Panc1 (cell line): ENCODE measurements around the gene HOMER2. TPM values are rescaled to one million over a fixed set of nuclear protein-coding genes. Genes with fewer than 3 reads are reported as not detected.

Experiments used
- ATAC-seq: fragments of 200-7000 bp; cut with Tn5 transposase; 2 replicates; pipeline ENCODE4 v1.9.1; 2020; ENCODE audit warnings: mild to moderate bottlenecking, moderate library complexity
- BruUV-seq: library from RNA; stranded (reverse); fragments of 400-500 nt; replicated peaks from 2 replicates; lab custom pipeline; 2021; lab: Mats Ljungman, UMichigan
- CTCF ChIA-PET: fragments of 300-600 bp; sonication (Branson Sonifier 250); formaldehyde crosslinking; loops from one replicate; lab custom pipeline; 2022; ENCODE audit warnings: antibody characterized with exemption; lab: Charles Lee
- POLR2A ChIA-PET: fragments of 300-600 bp; sonication (Branson Sonifier 250); formaldehyde crosslinking; loops from one replicate; lab custom pipeline; 2022; ENCODE audit warnings: antibody characterized with exemption; lab: Charles Lee
- DNase-seq: peaks from one replicate; pipeline ENCODE4 v3.0.0-alpha.2; 2010; ENCODE audit warnings: low read depth, low spot score
- H3K27ac ChIP-seq: 2 replicates; pipeline ENCODE4 v1.5.1; 2011; ENCODE audit warnings: mild to moderate bottlenecking, low read length, inconsistent platforms
- H3K27me3 ChIP-seq: fragments of 200-500 bp; sonication (Bioruptor generic); 2 replicates; pipeline ENCODE4 v1.6.0; 2014; ENCODE audit warnings: low read length, inconsistent platforms; ENCODE audit not compliant: control insufficient read depth, insufficient read depth
- H3K36me3 ChIP-seq: fragments of 200-500 bp; sonication (Bioruptor generic); 2 replicates; pipeline ENCODE4 v1.5.1; 2014; ENCODE audit warnings: inconsistent platforms, mild to moderate bottlenecking, low read length, moderate library complexity; ENCODE audit not compliant: control insufficient read depth, insufficient read depth
- H3K4me1 ChIP-seq: 2 replicates; pipeline ENCODE4 v1.5.1; 2011; ENCODE audit warnings: inconsistent platforms, mild to moderate bottlenecking, low read length, moderate library complexity; ENCODE audit not compliant: control insufficient read depth, insufficient read depth
- H3K4me3 ChIP-seq, 2 experiments: 2 replicates each; pipeline ENCODE4 v1.5.1; 2011 to 2012; ENCODE audit warnings: low read depth in 2 of 2, low read length in 2 of 2, mild to moderate bottlenecking in 2 of 2, inconsistent platforms in 1 of 2, moderate library complexity in 1 of 2
- H3K9me3 ChIP-seq: fragments of 200-500 bp; sonication (Bioruptor generic); 2 replicates; pipeline ENCODE4 v1.5.1; 2014; ENCODE audit warnings: low read depth, mild to moderate bottlenecking, inconsistent platforms, low read length, moderate library complexity; ENCODE audit not compliant: control insufficient read depth, insufficient read depth
- CTCF ChIP-seq: fragments of 450-650 bp; IDR thresholded peaks from 2 replicates; pipeline ENCODE4 v1.5.1; 2017; ENCODE audit warnings: mild to moderate bottlenecking
- POLR2AphosphoS5 ChIP-seq: IDR thresholded peaks from 2 replicates; pipeline ENCODE4 v1.6.1; 2012; ENCODE audit warnings: mild to moderate bottlenecking, low read depth, low read length, moderate library complexity
- REST ChIP-seq, 2 experiments: IDR thresholded peaks; 2 replicates each; pipeline ENCODE4 v1.6.1; 2011 to 2012; ENCODE audit warnings: low read depth in 2 of 2, control low read depth in 1 of 2, low read length in 1 of 2, mild to moderate bottlenecking in 1 of 2, moderate library complexity in 1 of 2; ENCODE audit not compliant: insufficient read depth in 1 of 2
- SIN3A ChIP-seq: IDR thresholded peaks from 2 replicates; pipeline ENCODE4 v1.6.1; 2012; ENCODE audit warnings: low read depth, mild to moderate bottlenecking, low read length, moderate library complexity, borderline replicate concordance; ENCODE audit not compliant: insufficient read depth
- TCF7L2 ChIP-seq: IDR thresholded peaks from 2 replicates; pipeline ENCODE4 v1.6.1; 2011; ENCODE audit warnings: mild to moderate bottlenecking, low read depth, low read length, inconsistent platforms
- in situ Hi-C: cut with HindIII; loops from 2 replicates; pipeline ENCODE4 v1.10.0; 2016; ENCODE audit warnings: low sequenced_read_pairs, low pct_unique_long_range_greater_than_20kb
- intact Hi-C: fragments of 100-400 bp; cut with micrococcal nuclease; formaldehyde crosslinking; loops from one replicate; pipeline ENCODE4 v1.10.0; 2022; ENCODE audit not compliant: unreplicated experiment
- total RNA-seq: library from RNA; stranded (reverse); gene quantifications from one replicate; pipeline ENCODE4 v1.2.1, GENCODE V29; 2021; ENCODE audit not compliant: unreplicated experiment

HOMER2 gene
- total RNA-seq, 1 experiment from 2014 or later = 35.9 TPM

- TF ChIP-seq CTCF (no peak), REST (IDR thresholded peaks at IDR 0.05; ENCODE audit: insufficient read depth in 1 of 2, low read depth in 2 of 2, low read length in 1 of 2) (no peak), SIN3A (no peak), POLR2AphosphoS5 (no peak), TCF7L2 (no peak)
- in situ Hi-C loops = no loop called here
- DNase-seq (no peak), ATAC-seq (no peak)
- no peaks in the 10 kb centered on the region for H3K36me3 ChIP-seq
- no peaks in the 10 kb centered on the region for H3K27me3 ChIP-seq
- no peak overlapping the region for H3K4me3 ChIP-seq
- intact Hi-C loops = no loop called here
- no peaks in the 10 kb centered on the region for H3K9me3 ChIP-seq
- ChIA-PET POLR2A (no interaction called here), CTCF (no interaction called here)
- no TSS peak for BruUV-seq
- no peaks in the 10 kb centered on the region for H3K4me1 ChIP-seq
- no peak overlapping the region for H3K27ac ChIP-seq
These were observed 28.8 kb downstream of the HOMER2 start for GRCh38 chr15:82923744-82924143.

GRCh38 chr15:82922737-82923136 is 29.8 kb downstream of the HOMER2 start:
- POLR2A ChIA-PET = no interaction called here

More at GRCh38 chr15:82922737-82923136, 29.8 kb downstream of the HOMER2 start:
- CTCF ChIA-PET = no interaction called here
- no peaks in the 10 kb centered on the region for H3K36me3 ChIP-seq
- H3K4me1 ChIP-seq = no peaks in the 10 kb centered on the region
- no peak overlapping the region for H3K27ac ChIP-seq
- no peaks in the 10 kb centered on the region for H3K27me3 ChIP-seq
- DNase-seq (no peak), ATAC-seq (no peak)
- BruUV-seq = no TSS peak
- TF ChIP-seq CTCF (no peak), SIN3A (no peak), TCF7L2 (no peak), POLR2AphosphoS5 (no peak), REST (IDR thresholded peaks at IDR 0.05; ENCODE audit: insufficient read depth in 1 of 2, low read depth in 2 of 2, low read length in 1 of 2) (no peak)
- H3K4me3 ChIP-seq = no peak overlapping the region
- in situ Hi-C loops (no loop called here), intact Hi-C loops (no loop called here)
- no peaks in the 10 kb centered on the region for H3K9me3 ChIP-seq
